ENCODE results near the gene CPNE6. TPM values are rescaled to one million over a fixed set of nuclear protein-coding genes. Genes with fewer than 3 reads are reported as not detected.

The CPNE6 gene
- total and polyA plus RNA-seq, 2 of the 8 experiments (the other 6 are each of a cell fraction or from before 2014, with no cell fraction given) = 0.05 TPM; not detected in 1

- Histone ChIP-seq H3K4me1 (replicated peaks in 1 of 4; ENCODE audit: control insufficient read depth in 3 of 4, insufficient read depth in 4 of 4, low read length in 3 of 4) (no peaks in the 10 kb centered on the region), H2BK20ac (ENCODE audit: low read length) (no peak overlapping the region), H3K23me2 (ENCODE audit: low read depth, low read length) (no peaks in the 10 kb centered on the region), H3K27ac (ENCODE audit: low read depth, low read length) (no peak overlapping the region), H4K5ac (ENCODE audit: insufficient read length, low read depth, low read length) (no peak overlapping the region), H3K23ac (ENCODE audit: insufficient read length) (no peak overlapping the region), H2BK5ac (ENCODE audit: low read depth, low read length) (no peak overlapping the region), H2AFZ (ENCODE audit: low read length) (no peak overlapping the region), H3K56ac (replicated peaks; ENCODE audit: insufficient read length, low read depth, low read length) (no peak overlapping the region), H3K4me2 (ENCODE audit: insufficient read depth in 1 of 2, low read depth in 2 of 2, low read length in 2 of 2) (no peak overlapping the region), H3K4me3 (ENCODE audit: extremely low read depth in 1 of 4, insufficient read depth in 2 of 4, low read depth in 3 of 4, low read length in 4 of 4) (no peak overlapping the region), H3K36me3 (ENCODE audit: control insufficient read depth in 2 of 4, insufficient read depth in 4 of 4, low read length in 3 of 4) (no peaks in the 10 kb centered on the region), H3K9me3 (ENCODE audit: insufficient read depth in 2 of 2, low read depth in 1 of 2, low read length in 1 of 2) (no peaks in the 10 kb centered on the region), H3K9ac (replicated peaks in 1 of 4; ENCODE audit: extremely low read depth in 1 of 4, low read depth in 3 of 4, low read length in 3 of 4) (no peak overlapping the region), H3K79me1 (ENCODE audit: low read depth, low read length) (no peaks in the 10 kb centered on the region), H2BK120ac (replicated peaks; ENCODE audit: low read depth, low read length) (no peak overlapping the region), H4K20me1 (replicated peaks in 1 of 2; ENCODE audit: control insufficient read depth in 1 of 2, insufficient read depth in 2 of 2, low read length in 2 of 2) (no peaks in the 10 kb centered on the region), H3K27me3 (replicated peaks in 1 of 4; ENCODE audit: control insufficient read depth in 3 of 4, extremely low read depth in 1 of 4, insufficient read depth in 3 of 4, low read length in 3 of 4) (no peaks in the 10 kb centered on the region; a peak in 1 of 7 replicates), H3K4ac (replicated peaks; ENCODE audit: insufficient read length, low read depth, low read length) (no peak overlapping the region), H3K14ac (ENCODE audit: insufficient read length) (no peak overlapping the region), H2AK5ac (ENCODE audit: low read depth, low read length) (0 out of 2 replicates have a peak overlapping the region, but pooled peaks have one; percentile 57), H3K18ac (ENCODE audit: extremely low read depth, low read length) (no peak overlapping the region), H4K91ac (replicated peaks; ENCODE audit: insufficient read length, low read length) (no peak overlapping the region), H2BK15ac (ENCODE audit: low read length) (0 out of 2 replicates have a peak overlapping the region, but pooled peaks have one; percentile 75), H2BK12ac (ENCODE audit: low read depth, low read length) (0 out of 2 replicates have a peak overlapping the region, but pooled peaks have one; percentile 50), H4K8ac (ENCODE audit: extremely low read depth, insufficient read depth, low read length) (no peak overlapping the region), H3K79me2 (ENCODE audit: control insufficient read depth in 1 of 2, insufficient read depth in 2 of 2, low read length in 2 of 2) (no peaks in the 10 kb centered on the region)
- DNase-seq (ENCODE audit: low read depth in 1 of 2, low spot score in 2 of 2) (no peak), FAIRE-seq (no peak)
- ChIA-PET CTCF (ENCODE audit: partially characterized antibody) (interaction anchor here (0.7 to 23.8 kb wide), 13 partner anchors 9 to 371 kb away, joined by 3 to 316 read pairs (median 5); partner anchors contain the start of genes CARMIL3, DHRS4, IRF9 and PCK2), POLR2A (ENCODE audit: partially characterized antibody) (interaction anchor here (1.2 to 27.2 kb wide), 6 partner anchors 9 to 91 kb away, joined by 4 to 626 read pairs (median 11); partner anchors contain the start of genes IRF9 and PCK2)
- 90% methylated on average over 10 of the region's 10 CpGs; no CpG with 5 or more reads in 1 of the 2 experiments for WGBS, 2 experiments (ENCODE audit: extremely low coverage in 1 of 2, insufficient coverage in 1 of 2, insufficient read length in 1 of 2, insufficient replicate concordance in 2 of 2, low coverage in 1 of 2, low lambda C conversion rate in 2 of 2, missing lambda C conversion rate in 1 of 2)
- TF ChIP-seq CHD2 (IDR thresholded peaks at IDR 0.05; ENCODE audit: low read length) (no peak), TEAD4 (IDR thresholded peaks at IDR 0.05; ENCODE audit: low read depth, low read length) (no peak), SRF (IDR thresholded peaks at IDR 0.05; ENCODE audit: low read depth, low read length) (no peak), TAF7 (optimal IDR thresholded peaks at IDR 0.05; ENCODE audit: borderline replicate concordance, low read depth, low read length) (no peak), POLR2AphosphoS5 (IDR thresholded peaks at IDR 0.05; ENCODE audit: low read depth, low read length) (no peak), ZNF274 (IDR thresholded peaks at IDR 0.05; ENCODE audit: borderline replicate concordance, extremely low read depth, low read length) (no peak), RAD21 (IDR thresholded peaks at IDR 0.05 in 1 of 2, conservative IDR thresholded peaks at IDR 0.05 in 1 of 2; ENCODE audit: low read depth in 2 of 2, low read length in 2 of 2) (no peak), ASH2L (IDR thresholded peaks at IDR 0.05; ENCODE audit: low read length) (no peak), BACH1 (IDR thresholded peaks at IDR 0.05; ENCODE audit: low read length) (no peak), SIX5 (IDR thresholded peaks at IDR 0.05; ENCODE audit: low read depth, low read length) (no peak), TAF1 (IDR thresholded peaks at IDR 0.05; ENCODE audit: low read depth, low read length) (no peak), POU5F1 (IDR thresholded peaks at IDR 0.05; ENCODE audit: low read depth, low read length) (no peak), SAP30 (IDR thresholded peaks at IDR 0.05; ENCODE audit: insufficient read depth, insufficient replicate concordance, low read length) (no peak)
Observed at GRCh38 chr14:24070285-24071143, 848 bp upstream of the CPNE6 start.

Data from H1 (cell line).